GM18870 (cell line): Measurements from ENCODE around the gene KRTAP26-1.

Experiments used
- ATAC-seq: cut with Tn5 transposase; IDR thresholded peaks from one replicate; pipeline ENCODE4 v1.9.1; 2021; ENCODE audit warnings: moderate library complexity; ENCODE audit not compliant: unreplicated experiment

KRTAP26-1 gene

GRCh38 chr21:30271611-30272010 is 48.5 kb downstream of the KRTAP26-1 start:
- no peak for ATAC-seq

DNA sequence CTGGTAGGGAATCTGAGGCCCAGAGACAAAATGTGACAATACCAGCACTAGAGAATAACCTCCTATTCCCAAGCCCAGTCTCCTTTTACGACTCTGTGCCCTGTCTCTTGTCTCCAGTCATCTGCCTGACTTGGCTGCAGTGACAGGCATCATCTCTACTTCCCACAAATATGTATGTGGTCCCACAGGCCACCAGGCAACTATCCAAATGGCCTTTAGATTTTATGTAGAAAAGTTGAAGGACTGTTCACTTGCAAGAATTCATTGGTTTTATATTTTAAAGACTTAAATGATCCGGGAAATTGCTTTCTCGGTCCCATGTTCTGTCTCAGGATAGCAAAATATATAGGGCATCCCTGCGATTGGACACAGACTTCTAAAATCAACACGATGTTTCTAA is 49.0 kb downstream of the KRTAP26-1 start:
- ATAC-seq, result no peak

DNA sequence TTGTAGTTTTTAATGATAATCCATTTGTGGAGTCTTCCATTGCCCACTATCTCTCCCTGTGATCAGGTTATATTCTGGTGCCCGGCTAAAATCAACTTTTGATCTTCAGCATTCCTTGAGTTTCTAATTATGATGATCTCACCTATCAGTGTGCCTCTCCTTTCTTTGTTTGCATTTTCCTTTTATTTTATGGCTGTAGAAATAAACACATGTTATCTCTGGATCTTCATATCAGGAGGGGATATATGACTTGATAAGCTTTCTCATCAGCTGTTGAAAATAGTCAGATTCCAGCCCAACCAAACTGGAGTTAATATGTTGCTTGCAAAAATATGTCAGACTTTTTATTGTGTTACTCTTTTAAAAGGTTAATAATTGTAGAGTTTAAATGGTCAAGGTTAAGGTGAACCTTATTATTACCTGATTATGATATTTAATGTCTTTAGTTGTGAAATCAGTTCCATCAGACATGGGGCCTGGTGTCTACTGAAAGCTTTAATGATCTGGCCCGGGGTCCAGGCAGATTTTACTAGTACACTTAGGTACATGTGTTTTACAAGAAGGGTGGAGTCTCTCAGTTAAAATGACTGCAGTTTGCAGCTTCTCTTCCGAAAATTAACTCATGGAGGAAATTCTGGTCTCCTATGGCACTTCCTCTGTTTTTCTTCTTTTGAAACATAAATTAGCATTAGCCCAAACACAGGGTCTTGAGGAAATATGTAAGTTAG is 50.1 kb downstream of the KRTAP26-1 start:
- no peak for ATAC-seq
